GM13976 (cell line): ENCODE data around the gene PECR.

ENCODE experiments used
- DNase-seq: peaks from one replicate; pipeline ENCODE4 v3.0.0; 2012; ENCODE audit warnings: low spot score
- CTCF ChIP-seq: IDR thresholded peaks from 2 replicates; pipeline ENCODE4 v1.5.1; 2012; ENCODE audit warnings: borderline replicate concordance, mild to moderate bottlenecking; ENCODE audit not compliant: insufficient read depth; ENCODE audit errors: extremely low read depth, missing control alignments, control extremely low read depth
- in situ Hi-C: fragments of 300-500 bp; cut with MboI; formaldehyde crosslinking; loops from one replicate; pipeline ENCODE4 v1.12.0; 2022; ENCODE audit warnings: low sequenced_read_pairs, mixed read lengths, inconsistent platforms; ENCODE audit not compliant: unreplicated experiment

Gene PECR

GRCh38 chr2:216107760-216108159, 26.2 kb upstream of the PECR start:
- DNase-seq: no peak
- no peak for TF ChIP-seq CTCF
- in situ Hi-C loops: no loop called here

- no peak for TF ChIP-seq CTCF
- in situ Hi-C loops: no loop called here
- no peak for DNase-seq
Observed at GRCh38 chr2:216107320-216107719, 25.7 kb upstream of the PECR start.

- DNase-seq: no peak
- in situ Hi-C loops: no loop called here
- no peak for TF ChIP-seq CTCF
Observed at GRCh38 chr2:216104691-216105090, 23.1 kb upstream of the PECR start.

GRCh38 chr2:216103213-216103612, 21.6 kb upstream of the PECR start:
- TF ChIP-seq CTCF: no peak
- no peak for DNase-seq
- in situ Hi-C loops: no loop called here

- no peak for TF ChIP-seq CTCF
- DNase-seq: no peak
- in situ Hi-C loops: no loop called here
Observed at GRCh38 chr2:216101109-216101508, 19.5 kb upstream of the PECR start.

GRCh38 chr2:216098421-216099334, 17.1 kb upstream of the PECR start:
- TF ChIP-seq CTCF: no peak
- in situ Hi-C loops: no loop called here
- no peak for DNase-seq
